Neural cell (in vitro differentiated cells): ENCODE data around the gene NFATC3.

ENCODE experiments used
- TF ChIP-seq, protein P1 (sequence below): IDR thresholded peaks from 2 replicates; pipeline ENCODE4 v1.6.1; 2012; ENCODE audit warnings: borderline replicate concordance
- TF ChIP-seq, protein P2 (sequence below): fragments of 450-650 bp; IDR thresholded peaks from 2 replicates; pipeline ENCODE4 v1.5.1; 2014; ENCODE audit warnings: antibody characterized with exemption, mild to moderate bottlenecking, moderate library complexity; ENCODE audit not compliant: poor library complexity, severe bottlenecking

DNA sequence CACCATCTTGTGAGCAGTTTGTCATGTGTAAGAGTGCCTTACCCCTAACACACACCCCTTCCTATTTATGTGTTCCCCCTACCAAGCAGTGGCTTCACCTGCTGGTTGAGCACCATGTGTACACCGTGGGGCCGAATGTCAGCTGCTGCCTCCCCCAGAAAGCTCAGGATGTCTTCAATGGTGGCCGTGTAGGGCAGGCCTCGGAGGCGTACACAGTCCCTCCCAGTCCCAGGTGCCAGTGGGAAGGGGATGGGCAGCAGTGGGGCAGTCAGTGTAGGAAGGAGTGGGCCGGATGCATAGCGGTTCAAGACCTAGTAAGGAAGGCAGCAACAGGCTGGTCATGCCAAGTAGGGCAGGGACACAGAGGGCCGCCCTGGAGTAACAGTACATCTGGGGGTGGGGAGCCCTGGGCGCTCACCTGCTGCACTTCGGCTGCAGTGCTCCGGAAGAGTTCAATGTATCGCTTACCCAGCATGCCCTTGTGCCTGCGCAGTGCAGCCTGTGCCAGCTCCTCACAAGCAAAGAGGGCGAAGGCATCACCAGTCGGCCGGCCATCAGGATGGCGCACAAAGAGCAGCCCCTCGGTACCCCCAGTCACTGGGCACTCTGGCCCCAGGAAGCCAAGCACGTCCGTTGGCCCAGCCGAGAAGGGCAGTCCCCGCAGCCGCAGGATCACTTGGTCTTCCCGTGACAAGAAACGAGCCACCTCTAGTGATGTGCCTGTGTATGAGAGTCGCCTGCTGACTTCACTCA lies 146.4 kb downstream of the NFATC3 start:
- TF ChIP-seq, protein P1, sequence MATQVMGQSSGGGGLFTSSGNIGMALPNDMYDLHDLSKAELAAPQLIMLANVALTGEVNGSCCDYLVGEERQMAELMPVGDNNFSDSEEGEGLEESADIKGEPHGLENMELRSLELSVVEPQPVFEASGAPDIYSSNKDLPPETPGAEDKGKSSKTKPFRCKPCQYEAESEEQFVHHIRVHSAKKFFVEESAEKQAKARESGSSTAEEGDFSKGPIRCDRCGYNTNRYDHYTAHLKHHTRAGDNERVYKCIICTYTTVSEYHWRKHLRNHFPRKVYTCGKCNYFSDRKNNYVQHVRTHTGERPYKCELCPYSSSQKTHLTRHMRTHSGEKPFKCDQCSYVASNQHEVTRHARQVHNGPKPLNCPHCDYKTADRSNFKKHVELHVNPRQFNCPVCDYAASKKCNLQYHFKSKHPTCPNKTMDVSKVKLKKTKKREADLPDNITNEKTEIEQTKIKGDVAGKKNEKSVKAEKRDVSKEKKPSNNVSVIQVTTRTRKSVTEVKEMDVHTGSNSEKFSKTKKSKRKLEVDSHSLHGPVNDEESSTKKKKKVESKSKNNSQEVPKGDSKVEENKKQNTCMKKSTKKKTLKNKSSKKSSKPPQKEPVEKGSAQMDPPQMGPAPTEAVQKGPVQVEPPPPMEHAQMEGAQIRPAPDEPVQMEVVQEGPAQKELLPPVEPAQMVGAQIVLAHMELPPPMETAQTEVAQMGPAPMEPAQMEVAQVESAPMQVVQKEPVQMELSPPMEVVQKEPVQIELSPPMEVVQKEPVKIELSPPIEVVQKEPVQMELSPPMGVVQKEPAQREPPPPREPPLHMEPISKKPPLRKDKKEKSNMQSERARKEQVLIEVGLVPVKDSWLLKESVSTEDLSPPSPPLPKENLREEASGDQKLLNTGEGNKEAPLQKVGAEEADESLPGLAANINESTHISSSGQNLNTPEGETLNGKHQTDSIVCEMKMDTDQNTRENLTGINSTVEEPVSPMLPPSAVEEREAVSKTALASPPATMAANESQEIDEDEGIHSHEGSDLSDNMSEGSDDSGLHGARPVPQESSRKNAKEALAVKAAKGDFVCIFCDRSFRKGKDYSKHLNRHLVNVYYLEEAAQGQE, result no peak
- TF ChIP-seq, protein P2, sequence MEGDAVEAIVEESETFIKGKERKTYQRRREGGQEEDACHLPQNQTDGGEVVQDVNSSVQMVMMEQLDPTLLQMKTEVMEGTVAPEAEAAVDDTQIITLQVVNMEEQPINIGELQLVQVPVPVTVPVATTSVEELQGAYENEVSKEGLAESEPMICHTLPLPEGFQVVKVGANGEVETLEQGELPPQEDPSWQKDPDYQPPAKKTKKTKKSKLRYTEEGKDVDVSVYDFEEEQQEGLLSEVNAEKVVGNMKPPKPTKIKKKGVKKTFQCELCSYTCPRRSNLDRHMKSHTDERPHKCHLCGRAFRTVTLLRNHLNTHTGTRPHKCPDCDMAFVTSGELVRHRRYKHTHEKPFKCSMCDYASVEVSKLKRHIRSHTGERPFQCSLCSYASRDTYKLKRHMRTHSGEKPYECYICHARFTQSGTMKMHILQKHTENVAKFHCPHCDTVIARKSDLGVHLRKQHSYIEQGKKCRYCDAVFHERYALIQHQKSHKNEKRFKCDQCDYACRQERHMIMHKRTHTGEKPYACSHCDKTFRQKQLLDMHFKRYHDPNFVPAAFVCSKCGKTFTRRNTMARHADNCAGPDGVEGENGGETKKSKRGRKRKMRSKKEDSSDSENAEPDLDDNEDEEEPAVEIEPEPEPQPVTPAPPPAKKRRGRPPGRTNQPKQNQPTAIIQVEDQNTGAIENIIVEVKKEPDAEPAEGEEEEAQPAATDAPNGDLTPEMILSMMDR, result no peak
